WTC11 (cell line): ENCODE results near the gene RPL39L.

Source experiments
- AR ChIP-seq: fragments of 250-450 bp; sonication (Bioruptor Pico); IDR thresholded peaks from 2 replicates; pipeline ENCODE4 v1.9.0; 2021; ENCODE audit warnings: mild to moderate bottlenecking
- CTCF ChIP-seq: fragments of 200-600 bp; IDR thresholded peaks from 2 replicates; pipeline ENCODE4 v1.8.0; 2022; ENCODE audit warnings: antibody characterized with exemption
- E2F4 ChIP-seq: sonication (generic); formaldehyde crosslinking; IDR thresholded peaks from 2 replicates; pipeline ENCODE4 v1.8.1; 2022; ENCODE audit warnings: low read depth, mild to moderate bottlenecking, moderate library complexity, missing genetic modification reagents, borderline replicate concordance
- IRF2 ChIP-seq: sonication (generic); formaldehyde crosslinking; IDR thresholded peaks from 2 replicates; pipeline ENCODE4 v1.8.0; 2022; ENCODE audit warnings: low read depth, missing genetic modification reagents, borderline replicate concordance
- PRDM15 ChIP-seq: sonication (generic); formaldehyde crosslinking; IDR thresholded peaks from 2 replicates; pipeline ENCODE4 v1.8.0; 2022; ENCODE audit warnings: missing genetic modification reagents
- USF1 ChIP-seq: sonication (generic); formaldehyde crosslinking; IDR thresholded peaks from 2 replicates; pipeline ENCODE4 v1.8.0; 2022; ENCODE audit warnings: mild to moderate bottlenecking, missing genetic modification reagents
- ZBTB21 ChIP-seq: sonication (generic); formaldehyde crosslinking; IDR thresholded peaks from 2 replicates; pipeline ENCODE4 v1.8.1; 2023; ENCODE audit warnings: mild to moderate bottlenecking, missing genetic modification reagents, borderline replicate concordance
- ZBTB43 ChIP-seq: sonication (generic); formaldehyde crosslinking; IDR thresholded peaks from 2 replicates; pipeline ENCODE4 v1.8.1; 2023; ENCODE audit warnings: mild to moderate bottlenecking, missing genetic modification reagents

GRCh38 chr3:187172929-187173328 lies 33.6 kb upstream of the RPL39L start:
- no peak for TF ChIP-seq CTCF
- peak; percentile 51; the same call in 1 of the 2 replicates for TF ChIP-seq AR
- TF ChIP-seq ZBTB43 (CRISPR knock-in tag), result no peak
- TF ChIP-seq ZBTB21 (CRISPR knock-in tag), result no peak
- no peak for TF ChIP-seq E2F4 (CRISPR knock-in tag)
- TF ChIP-seq IRF2, result no peak
- no peak for TF ChIP-seq USF1 (CRISPR knock-in tag)
- no peak for TF ChIP-seq PRDM15 (CRISPR knock-in tag)
